HepG2 (cell line): ENCODE data around the gene ZER1. TPM values are rescaled to one million over a fixed set of nuclear protein-coding genes. Genes with fewer than 3 reads are reported as not detected.

Source experiments
- ATAC-seq: fragments of 200-7000 bp; cut with Tn5 transposase; 3 replicates; pipeline ENCODE4 v1.9.1; 2020; ENCODE audit warnings: mild to moderate bottlenecking, moderate library complexity
- BruUV-seq: library from RNA; stranded (reverse); fragments of 400-500 nt; replicated peaks from 2 replicates; lab custom pipeline; 2021; lab: Mats Ljungman, UMichigan
- CTCF ChIA-PET: fragments of 300-600 bp; formaldehyde crosslinking; extraction: SDS; loops from one replicate; lab custom pipeline; 2021; ENCODE audit warnings: low total read pairs, inconsistent platforms, low intra/inter-chr PET ratio; lab: Yijun Ruan, JAX
- POLR2A ChIA-PET: fragments of 350-600 bp; sonication (Branson Sonifier 250); formaldehyde crosslinking; loops from one replicate; lab custom pipeline; 2020; ENCODE audit warnings: antibody characterized with exemption, inconsistent platforms; lab: Yijun Ruan, JAX
- DNase-seq: peaks from one replicate; pipeline ENCODE4 v3.0.0-alpha.2; 2015; ENCODE audit warnings: low spot score
- FAIRE-seq: peaks from 3 replicates; lab custom pipeline; 2011; peaks lifted over from hg19 to GRCh38; lab: Jason Lieb, UNC
- H2AFZ ChIP-seq: one replicate; pipeline ENCODE4 v1.6.1; 2011; ENCODE audit warnings: low read length, inconsistent platforms
- H3K27ac ChIP-seq: fragments of 300-600 bp; 3 replicates; pipeline ENCODE4 v1.8.0; 2011; ENCODE audit warnings: mixed run types, mild to moderate bottlenecking, mixed read lengths, low read length, inconsistent platforms; ENCODE audit not compliant: insufficient read depth; ENCODE audit errors: extremely low read length
- H3K27me3 ChIP-seq, 2 experiments: fragments of 200-600 bp in 1 of 2; 2 replicates in 1 of 2; 3 replicates in 1 of 2; pipeline versions ENCODE4 v1.6.0 to v1.8.0; 2011; ENCODE audit warnings: low read length in 2 of 2, mild to moderate bottlenecking in 2 of 2, moderate library complexity in 2 of 2, inconsistent platforms in 1 of 2; ENCODE audit not compliant: insufficient read depth in 2 of 2, control insufficient read depth in 1 of 2
- H3K36me3 ChIP-seq, 2 experiments: fragments of 200-600 bp in 1 of 2; replicated peaks in 1 of 2; 2 replicates in 1 of 2; 3 replicates in 1 of 2; pipeline versions ENCODE4 v1.5.1 to v1.8.0; 2011; ENCODE audit warnings: low read length in 2 of 2, inconsistent platforms in 1 of 2; ENCODE audit not compliant: insufficient read depth in 2 of 2, control insufficient read depth in 1 of 2
- H3K4me1 ChIP-seq: 2 replicates; pipeline ENCODE4 v1.5.1; 2012; ENCODE audit warnings: low read length, inconsistent platforms; ENCODE audit not compliant: insufficient read depth
- H3K4me2 ChIP-seq: 2 replicates; pipeline ENCODE4 v1.6.0; 2011; ENCODE audit warnings: low read depth, low read length, inconsistent platforms
- H3K4me3 ChIP-seq, 3 experiments: fragments of 200-600 bp in 1 of 3; sonication (generic), shearing (Covaris generic) in 1 of 3; replicated peaks in 1 of 3; 2 replicates each; pipeline ENCODE4 v1.5.1; 2011 to 2016; ENCODE audit warnings: low read length in 3 of 3, inconsistent platforms in 2 of 3, low read depth in 2 of 3, mild to moderate bottlenecking in 2 of 3, control low read depth in 1 of 3, mixed read lengths in 1 of 3; ENCODE audit not compliant: insufficient read depth in 1 of 3
- H3K79me2 ChIP-seq: one replicate; pipeline ENCODE4 v1.6.1; 2011; ENCODE audit warnings: low read length, inconsistent platforms; ENCODE audit not compliant: insufficient read depth
- H3K9ac ChIP-seq: 2 replicates; pipeline ENCODE4 v1.6.0; 2011; ENCODE audit warnings: mild to moderate bottlenecking, low read depth, low read length, inconsistent platforms; ENCODE audit not compliant: insufficient read depth
- H3K9me3 ChIP-seq: 2 replicates; pipeline ENCODE4 v1.5.1; 2012; ENCODE audit warnings: mild to moderate bottlenecking, low read length
- H4K20me1 ChIP-seq: 2 replicates; pipeline ENCODE4 v1.6.0; 2011; ENCODE audit warnings: inconsistent platforms, mild to moderate bottlenecking, low read length, moderate library complexity; ENCODE audit not compliant: insufficient read depth
- ETV5 ChIP-seq: IDR thresholded peaks from 2 replicates; pipeline ENCODE4 v1.6.1; 2018; ENCODE audit warnings: missing biosample characterization, missing genetic modification reagents, inconsistent platforms, borderline replicate concordance
- FOSL1 ChIP-seq: sonication (generic); formaldehyde crosslinking; IDR thresholded peaks from 2 replicates; pipeline ENCODE4 v1.9.0; 2021; ENCODE audit warnings: missing genetic modification reagents, borderline replicate concordance
- HDAC1 ChIP-seq: sonication (generic); formaldehyde crosslinking; IDR thresholded peaks from 2 replicates; pipeline ENCODE4 v1.5.1; 2020; ENCODE audit warnings: mild to moderate bottlenecking, missing genetic modification reagents
- HNF4G ChIP-seq, 2 experiments: sonication (generic) in 1 of 2; formaldehyde crosslinking in 1 of 2; IDR thresholded peaks; 2 replicates each; pipeline versions ENCODE4 v1.4.0 to v1.6.1; 2011 to 2020; ENCODE audit warnings: borderline replicate concordance in 2 of 2, low read depth in 2 of 2, mild to moderate bottlenecking in 2 of 2, low read length in 1 of 2, missing genetic modification reagents in 1 of 2, moderate library complexity in 1 of 2
- HNRNPL ChIP-seq: fragments of 200-400 bp; formaldehyde crosslinking; IDR thresholded peaks from 2 replicates; pipeline ENCODE4 v1.6.1; 2017; ENCODE audit warnings: mild to moderate bottlenecking, low read depth, low read length
- LCORL ChIP-seq, 2 experiments: fragments of 450-650 bp in 1 of 2; sonication (generic) in 1 of 2; formaldehyde crosslinking in 1 of 2; IDR thresholded peaks; 2 replicates each; pipeline versions ENCODE4 v1.5.0 to v1.6.1; 2017 to 2020; ENCODE audit warnings: antibody characterized with exemption in 1 of 2, missing genetic modification reagents in 1 of 2
- MEF2D ChIP-seq: sonication (generic); formaldehyde crosslinking; IDR thresholded peaks from 2 replicates; pipeline ENCODE4 v1.5.1; 2020; ENCODE audit warnings: mild to moderate bottlenecking, missing genetic modification reagents
- NONO ChIP-seq, 2 experiments: fragments of 450-650 bp in 1 of 2; sonication (generic) in 1 of 2; formaldehyde crosslinking in 1 of 2; IDR thresholded peaks in 1 of 2; conservative IDR thresholded peaks in 1 of 2; 2 replicates each; pipeline versions ENCODE4 v1.6.1 to v1.8.0; 2017 to 2022; ENCODE audit warnings: mild to moderate bottlenecking in 1 of 2, missing genetic modification reagents in 1 of 2, moderate library complexity in 1 of 2
- NR2C2 ChIP-seq: sonication (generic); formaldehyde crosslinking; IDR thresholded peaks from 2 replicates; pipeline ENCODE4 v1.4.0; 2020; ENCODE audit warnings: missing genetic modification reagents, mild to moderate bottlenecking, moderate library complexity, borderline replicate concordance
- POGZ ChIP-seq: sonication (generic); formaldehyde crosslinking; IDR thresholded peaks from 2 replicates; pipeline ENCODE4 v1.4.0; 2020; ENCODE audit warnings: mild to moderate bottlenecking, missing genetic modification reagents
- SALL1 ChIP-seq: sonication (generic); formaldehyde crosslinking; IDR thresholded peaks from 2 replicates; pipeline ENCODE4 v1.8.0; 2022; ENCODE audit warnings: mild to moderate bottlenecking, missing genetic modification reagents
- STAG1 ChIP-seq: sonication (generic); formaldehyde crosslinking; IDR thresholded peaks from 2 replicates; pipeline ENCODE4 v1.4.0; 2020; ENCODE audit warnings: missing genetic modification reagents
- XRCC5 ChIP-seq: fragments of 200-400 bp; formaldehyde crosslinking; optimal IDR thresholded peaks from 2 replicates; pipeline ENCODE3; 2017; ENCODE audit warnings: mild to moderate bottlenecking, low read length
- ZFP90 ChIP-seq: sonication (generic); formaldehyde crosslinking; IDR thresholded peaks from 2 replicates; pipeline ENCODE4 v1.8.0; 2022; ENCODE audit warnings: missing genetic modification reagents, mild to moderate bottlenecking, inconsistent platforms, borderline replicate concordance
- ZNF292 ChIP-seq: sonication (generic); formaldehyde crosslinking; IDR thresholded peaks from 2 replicates; pipeline ENCODE4 v1.8.1; 2022; ENCODE audit warnings: mild to moderate bottlenecking, low read depth, missing genetic modification reagents, borderline replicate concordance
- ZNF644 ChIP-seq: IDR thresholded peaks from 2 replicates; pipeline ENCODE4 v1.6.1; 2016; ENCODE audit warnings: low read depth
- WGBS: methylation state at CpG from one replicate; pipeline ENCODE4 v1.1.6; 2017; ENCODE audit warnings: low lambda C conversion rate; 5-methylcytosine and 5-hydroxymethylcytosine counted together
- in situ Hi-C: cut with HindIII; loops from 2 replicates; pipeline ENCODE4 v1.10.0; 2017; ENCODE audit warnings: low pct_unique_long_range_greater_than_20kb; ENCODE audit not compliant: extremely low pct_ligation_motif_present
- intact Hi-C: fragments of 100-400 bp; cut with micrococcal nuclease; formaldehyde crosslinking; loops from one replicate; pipeline ENCODE4 v1.10.0; 2022; ENCODE audit not compliant: unreplicated experiment
- polyA plus RNA-seq, 8 experiments: library from polyadenylated mRNA; depleted of rRNA in 3 of 8; stranded (reverse) in 7 of 8; unstranded in 1 of 8; fragments of >200 nt; fragmentation: Illumina TruSeq in 4 of 8; extraction: Trizol in 4 of 8; gene quantifications; 2 replicates each; pipeline versions ENCODE4 v1.2.1 to v1.2.3, GENCODE V29; 2011 to 2016; ENCODE audit warnings: low read depth in 4 of 8, missing spikeins in 1 of 8, mixed read lengths in 1 of 8; ENCODE audit not compliant: insufficient read depth in 1 of 8
- total RNA-seq, 5 experiments: library from RNA; depleted of rRNA; stranded (reverse); fragments of >200 nt; fragmentation: Illumina TruSeq; extraction: Trizol; gene quantifications; 2 replicates each; pipeline ENCODE4 v1.2.3, GENCODE V29; 2016; ENCODE audit warnings: low read depth in 1 of 5
- TF ChIP-seq, protein P1 (sequence below): sonication (generic); formaldehyde crosslinking; IDR thresholded peaks from 2 replicates; pipeline ENCODE4 v1.5.1; 2020; ENCODE audit warnings: mild to moderate bottlenecking, missing genetic modification reagents, moderate library complexity

The ZER1 gene
- total and polyA plus RNA-seq, 2 of the 13 experiments (the other 11 are each of a cell fraction or from before 2014, with no cell fraction given) = 7.7 to 40.0 TPM

DNA sequence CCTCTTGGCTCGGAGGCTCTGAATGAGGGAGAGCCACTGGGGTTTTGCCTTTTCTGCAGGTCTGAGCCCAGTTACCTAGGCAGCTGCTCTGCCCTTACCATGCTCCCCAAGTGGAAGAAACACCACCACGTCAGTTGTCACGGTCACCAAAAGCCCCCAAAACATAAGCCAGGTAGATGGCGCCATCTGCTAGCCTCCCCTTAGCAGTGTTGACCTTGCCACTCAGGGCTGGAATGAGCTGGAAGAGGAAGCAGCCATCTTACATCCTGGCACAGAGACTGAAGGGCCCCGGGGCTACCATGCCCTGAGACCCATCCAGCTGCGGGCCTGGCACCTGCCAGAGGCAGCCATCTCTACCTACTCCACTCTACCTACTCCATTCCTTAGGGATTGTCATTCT, 7.4 kb downstream of the ZER1 start (continued):
- TF ChIP-seq, protein P1, sequence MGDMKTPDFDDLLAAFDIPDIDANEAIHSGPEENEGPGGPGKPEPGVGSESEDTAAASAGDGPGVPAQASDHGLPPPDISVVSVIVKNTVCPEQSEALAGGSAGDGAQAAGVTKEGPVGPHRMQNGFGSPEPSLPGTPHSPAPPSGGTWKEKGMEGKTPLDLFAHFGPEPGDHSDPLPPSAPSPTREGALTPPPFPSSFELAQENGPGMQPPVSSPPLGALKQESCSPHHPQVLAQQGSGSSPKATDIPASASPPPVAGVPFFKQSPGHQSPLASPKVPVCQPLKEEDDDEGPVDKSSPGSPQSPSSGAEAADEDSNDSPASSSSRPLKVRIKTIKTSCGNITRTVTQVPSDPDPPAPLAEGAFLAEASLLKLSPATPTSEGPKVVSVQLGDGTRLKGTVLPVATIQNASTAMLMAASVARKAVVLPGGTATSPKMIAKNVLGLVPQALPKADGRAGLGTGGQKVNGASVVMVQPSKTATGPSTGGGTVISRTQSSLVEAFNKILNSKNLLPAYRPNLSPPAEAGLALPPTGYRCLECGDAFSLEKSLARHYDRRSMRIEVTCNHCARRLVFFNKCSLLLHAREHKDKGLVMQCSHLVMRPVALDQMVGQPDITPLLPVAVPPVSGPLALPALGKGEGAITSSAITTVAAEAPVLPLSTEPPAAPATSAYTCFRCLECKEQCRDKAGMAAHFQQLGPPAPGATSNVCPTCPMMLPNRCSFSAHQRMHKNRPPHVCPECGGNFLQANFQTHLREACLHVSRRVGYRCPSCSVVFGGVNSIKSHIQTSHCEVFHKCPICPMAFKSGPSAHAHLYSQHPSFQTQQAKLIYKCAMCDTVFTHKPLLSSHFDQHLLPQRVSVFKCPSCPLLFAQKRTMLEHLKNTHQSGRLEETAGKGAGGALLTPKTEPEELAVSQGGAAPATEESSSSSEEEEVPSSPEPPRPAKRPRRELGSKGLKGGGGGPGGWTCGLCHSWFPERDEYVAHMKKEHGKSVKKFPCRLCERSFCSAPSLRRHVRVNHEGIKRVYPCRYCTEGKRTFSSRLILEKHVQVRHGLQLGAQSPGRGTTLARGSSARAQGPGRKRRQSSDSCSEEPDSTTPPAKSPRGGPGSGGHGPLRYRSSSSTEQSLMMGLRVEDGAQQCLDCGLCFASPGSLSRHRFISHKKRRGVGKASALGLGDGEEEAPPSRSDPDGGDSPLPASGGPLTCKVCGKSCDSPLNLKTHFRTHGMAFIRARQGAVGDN (CRISPR knock-in tag) = peak; percentile 53
- 0 out of 2 replicates have a peak, but pooled peaks have one; percentile 29 for TF ChIP-seq HNRNPL
- TF ChIP-seq STAG1 (CRISPR knock-in tag) = peak; percentile 48
- peak; percentile 8 for TF ChIP-seq XRCC5
- 0 out of 2 replicates have a peak, but pooled peaks have one; percentile 7 for TF ChIP-seq SALL1 (CRISPR knock-in tag)
- TF ChIP-seq, all 625 proteins: peak for 19

DNA sequence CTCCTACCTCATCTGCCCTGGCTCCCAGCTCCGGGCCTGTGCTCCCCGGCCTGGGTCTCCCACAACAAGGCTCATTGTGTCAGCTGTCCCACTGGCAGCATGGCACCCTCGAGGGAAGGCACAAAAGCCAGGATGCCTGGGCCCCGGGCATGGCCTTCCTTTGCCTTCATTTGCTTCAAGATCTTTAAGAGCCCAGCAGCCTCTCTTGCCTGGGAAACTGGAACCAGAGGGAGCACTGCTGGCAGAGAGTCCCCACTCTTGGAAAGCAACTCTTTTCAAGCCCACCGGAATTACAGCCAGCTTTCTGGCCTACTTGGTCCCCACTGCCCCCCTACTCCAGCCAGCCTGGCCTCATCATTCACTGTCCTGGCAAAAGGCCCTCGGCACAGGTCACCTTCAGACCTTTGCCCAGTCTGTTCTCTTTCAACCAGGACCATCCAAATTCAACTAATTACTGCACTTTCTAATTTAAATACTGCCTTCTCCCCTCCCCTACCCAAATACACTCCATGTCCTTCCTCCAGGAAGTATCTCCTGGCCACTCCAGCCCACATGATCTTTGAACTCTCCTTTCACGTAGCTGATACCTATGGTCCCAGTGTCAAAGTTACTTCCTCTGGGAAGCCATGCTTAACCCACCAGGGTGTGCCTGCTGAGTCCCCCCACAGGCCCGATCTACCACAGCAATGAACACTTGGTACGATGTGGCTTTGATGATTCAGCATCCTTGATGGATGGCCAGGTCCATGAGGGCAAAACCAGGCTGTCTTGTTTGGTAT, 8.9 kb downstream of the ZER1 start:
- Histone ChIP-seq H3K9ac (peak overlapping the region; percentile 39), H3K9me3 (no peaks in the 10 kb centered on the region), H3K4me3 (peak overlapping the region in 1 of 3 experiments; percentile 24; a peak in 2 of 6 replicates), H3K4me1 (peaks cover 49% of the 10 kb centered on the region), H3K79me2 (no peaks in the 10 kb centered on the region), H3K27me3 (no peaks in the 10 kb centered on the region), H3K27ac (peak overlapping the region; percentile 66), H3K36me3 (no peaks in the 10 kb centered on the region), H3K4me2 (peak overlapping the region; percentile 51), H2AFZ (no peak overlapping the region), H4K20me1 (no peaks in the 10 kb centered on the region)
- DNase-seq (peak; percentile 75), FAIRE-seq (peak; percentile 89), ATAC-seq (peak; percentile 66)
- in situ Hi-C loops = no loop called here
- no TSS peak for BruUV-seq
- ChIA-PET POLR2A (interaction anchor here (0.9 to 1.8 kb wide), 7 partner anchors 8 to 127 kb away, joined by 3 to 7 read pairs (median 3); partner anchors contain the start of genes ENDOG, ZDHHC12 and ZER1), CTCF (no interaction called here)
- 34% methylated on average over 9 of the region's 9 CpGs for WGBS
- intact Hi-C loops = no loop called here
- TF ChIP-seq HNF4G (IDR thresholded peaks at IDR 0.05; ENCODE audit: borderline replicate concordance, low read depth, low read length) (peak; percentile 62; the same call in 1 of the 2 replicates), HNF4G (CRISPR knock-in tag; IDR thresholded peaks at IDR 0.05; ENCODE audit: borderline replicate concordance, low read depth) (no peak), MEF2D (CRISPR knock-in tag) (0 out of 2 replicates have a peak, but pooled peaks have one; percentile 19), POGZ (CRISPR knock-in tag) (0 out of 2 replicates have a peak, but pooled peaks have one; percentile 23), HDAC1 (peak; percentile 16; the same call in 1 of the 2 replicates), ETV5 (CRISPR knock-in tag) (peak; percentile 77), ZFP90 (CRISPR knock-in tag) (no peak), ZNF292 (0 out of 2 replicates have a peak, but pooled peaks have one; percentile 29), NR2C2 (CRISPR knock-in tag) (no peak), LCORL (IDR thresholded peaks at IDR 0.05) (0 out of 2 replicates have a peak, but pooled peaks have one; percentile 10), LCORL (CRISPR knock-in tag; IDR thresholded peaks at IDR 0.05) (no peak), FOSL1 (CRISPR knock-in tag) (no peak), ZNF644 (0 out of 2 replicates have a peak, but pooled peaks have one; percentile 36), NONO (IDR thresholded peaks at IDR 0.05) (no peak), NONO (CRISPR knock-in tag; conservative IDR thresholded peaks at IDR 0.05) (0 out of 2 replicates have a peak, but pooled peaks have one; percentile 36)
